ENCODE results near the gene DNAH7. TPM values are rescaled to one million over a fixed set of nuclear protein-coding genes. Genes with fewer than 3 reads are reported as not detected.

The DNAH7 gene
- total RNA-seq, 2 donors from 2014 or later = 1.1 to 1.5 TPM

DNA sequence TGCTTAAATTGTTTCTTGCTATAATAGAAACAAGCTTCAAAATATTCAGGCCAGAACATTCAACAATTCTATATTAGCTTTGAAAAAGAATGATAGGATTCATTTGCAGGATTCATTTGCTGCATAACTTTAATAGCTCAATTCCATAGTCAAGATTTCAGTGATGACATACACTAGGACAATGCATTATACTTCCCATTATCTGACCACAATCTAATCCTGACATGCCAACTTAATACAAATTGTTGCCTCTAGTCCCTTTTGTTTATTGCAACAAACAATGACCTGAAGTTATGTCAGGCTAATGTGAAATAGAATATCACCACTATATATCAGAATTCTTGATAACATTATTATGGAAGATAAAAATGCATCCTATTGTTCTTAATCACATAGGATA is 169.4 kb downstream of the DNAH7 start:
- TF ChIP-seq, protein P1, sequence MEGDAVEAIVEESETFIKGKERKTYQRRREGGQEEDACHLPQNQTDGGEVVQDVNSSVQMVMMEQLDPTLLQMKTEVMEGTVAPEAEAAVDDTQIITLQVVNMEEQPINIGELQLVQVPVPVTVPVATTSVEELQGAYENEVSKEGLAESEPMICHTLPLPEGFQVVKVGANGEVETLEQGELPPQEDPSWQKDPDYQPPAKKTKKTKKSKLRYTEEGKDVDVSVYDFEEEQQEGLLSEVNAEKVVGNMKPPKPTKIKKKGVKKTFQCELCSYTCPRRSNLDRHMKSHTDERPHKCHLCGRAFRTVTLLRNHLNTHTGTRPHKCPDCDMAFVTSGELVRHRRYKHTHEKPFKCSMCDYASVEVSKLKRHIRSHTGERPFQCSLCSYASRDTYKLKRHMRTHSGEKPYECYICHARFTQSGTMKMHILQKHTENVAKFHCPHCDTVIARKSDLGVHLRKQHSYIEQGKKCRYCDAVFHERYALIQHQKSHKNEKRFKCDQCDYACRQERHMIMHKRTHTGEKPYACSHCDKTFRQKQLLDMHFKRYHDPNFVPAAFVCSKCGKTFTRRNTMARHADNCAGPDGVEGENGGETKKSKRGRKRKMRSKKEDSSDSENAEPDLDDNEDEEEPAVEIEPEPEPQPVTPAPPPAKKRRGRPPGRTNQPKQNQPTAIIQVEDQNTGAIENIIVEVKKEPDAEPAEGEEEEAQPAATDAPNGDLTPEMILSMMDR (conservative IDR thresholded peaks at IDR 0.05) = no peak
- H3K27me3 ChIP-seq (ENCODE audit: control insufficient read depth, insufficient read depth, low read length, poor library complexity, severe bottlenecking) = no peaks in the 10 kb centered on the region
- Mint-ChIP-seq H3K36me3 (ENCODE audit: low read depth) (no peaks in the 10 kb centered on the region), H3K9me3 (no peaks in the 10 kb centered on the region), H3K27ac (no peak overlapping the region), H3K27me3 (ENCODE audit: insufficient read depth) (no peaks in the 10 kb centered on the region), H3K4me1 (no peaks in the 10 kb centered on the region), H3K4me3 (no peak overlapping the region)
- no peaks in the 10 kb centered on the region for H3K36me3 ChIP-seq (ENCODE audit: control insufficient read depth, insufficient read depth, low read length)
- H3K9ac ChIP-seq (ENCODE audit: extremely low read depth, low read length, poor library complexity, severe bottlenecking) = no peak overlapping the region
- no peak overlapping the region for H3K27ac ChIP-seq (ENCODE audit: low read depth, low read length)
- no peaks in the 10 kb centered on the region for H3K4me1 ChIP-seq (ENCODE audit: control insufficient read depth, insufficient read depth, low read length)
- no peak for DNase-seq
- H3K4me3 ChIP-seq (ENCODE audit: low read length) = no peak overlapping the region
- H3K9me3 ChIP-seq (ENCODE audit: control insufficient read depth, low read length) = no peaks in the 10 kb centered on the region

DNA sequence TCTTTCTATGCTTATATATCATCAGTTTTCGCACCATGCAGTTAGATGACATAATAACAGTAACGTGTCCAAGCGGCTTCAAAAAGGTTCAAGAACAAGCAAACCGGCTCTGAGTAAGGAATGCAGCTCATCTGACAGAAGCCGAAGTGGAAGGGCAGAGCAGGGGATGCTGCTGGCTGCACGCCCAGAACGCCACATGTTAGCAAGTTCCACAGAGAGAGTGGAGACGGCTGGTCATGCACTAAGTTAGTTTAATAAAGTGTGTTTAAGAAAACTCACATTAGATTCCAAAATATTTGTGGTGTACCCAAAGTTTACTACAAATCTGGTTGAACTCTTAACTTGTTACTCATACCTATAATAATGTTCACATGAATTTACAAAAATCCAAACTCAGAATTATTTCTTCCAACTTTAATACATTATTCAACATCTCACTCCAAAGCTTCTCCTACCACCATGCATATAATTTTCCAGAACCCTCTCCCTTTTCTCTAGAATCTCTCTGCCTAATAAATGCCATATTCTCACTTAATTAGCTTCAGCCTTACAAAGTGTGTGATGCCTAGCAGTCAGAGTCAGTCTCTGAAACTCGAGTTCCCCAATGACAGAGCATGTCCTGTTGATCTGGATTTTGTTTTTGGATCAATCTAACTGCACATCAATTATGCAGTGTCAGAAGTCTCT is 170.0 kb downstream of the DNAH7 start:
- no peak for DNase-seq

DNA sequence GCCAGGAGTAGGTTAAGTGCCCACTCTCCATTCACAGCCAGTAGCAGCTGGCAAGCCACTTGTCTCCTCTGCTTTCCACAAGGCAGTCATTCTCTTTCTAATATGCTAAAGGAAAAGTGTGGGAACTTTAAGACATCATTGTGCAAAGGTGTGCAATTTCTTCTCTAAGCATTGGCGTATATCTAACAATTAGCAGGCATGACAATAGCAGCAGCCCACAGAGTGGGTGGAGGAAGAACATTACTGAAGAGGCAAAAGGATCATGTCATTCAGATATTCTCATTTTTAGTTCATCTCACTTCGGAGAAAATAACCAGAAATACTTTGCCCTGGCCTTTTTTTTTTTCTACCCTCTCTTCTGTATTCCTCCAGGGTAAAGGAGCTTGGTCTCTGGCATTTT is 177.6 kb downstream of the DNAH7 start:
- Mint-ChIP-seq H3K27ac (no peak overlapping the region), H3K27me3 (ENCODE audit: insufficient read depth) (no peaks in the 10 kb centered on the region)
- TF ChIP-seq, protein P1 (conservative IDR thresholded peaks at IDR 0.05) = no peak

More for the DNA sequence above, 170.0 kb downstream of the DNAH7 start:
- H3K27me3 Mint-ChIP-seq (ENCODE audit: insufficient read depth) = no peaks in the 10 kb centered on the region
- Histone ChIP-seq H3K4me1 (ENCODE audit: control insufficient read depth, insufficient read depth, low read length) (no peaks in the 10 kb centered on the region), H3K9ac (ENCODE audit: extremely low read depth, low read length, poor library complexity, severe bottlenecking) (no peak overlapping the region), H3K4me3 (ENCODE audit: low read length) (no peak overlapping the region), H3K27me3 (ENCODE audit: control insufficient read depth, insufficient read depth, low read length, poor library complexity, severe bottlenecking) (no peaks in the 10 kb centered on the region), H3K27ac (ENCODE audit: low read depth, low read length) (no peak overlapping the region), H3K36me3 (ENCODE audit: control insufficient read depth, insufficient read depth, low read length) (no peaks in the 10 kb centered on the region), H3K9me3 (ENCODE audit: control insufficient read depth, low read length) (no peaks in the 10 kb centered on the region)
- TF ChIP-seq, protein P1 (conservative IDR thresholded peaks at IDR 0.05) = no peak
- H3K4me1 Mint-ChIP-seq = no peaks in the 10 kb centered on the region
- 88 to 95% methylated on average over 5 to 9 of the region's 9 CpGs for WGBS, 2 experiments (ENCODE audit: insufficient coverage in 1 of 2, insufficient read length in 1 of 2)
- H3K27ac Mint-ChIP-seq = no peak overlapping the region
- H3K36me3 Mint-ChIP-seq (ENCODE audit: low read depth) = no peaks in the 10 kb centered on the region
- no peak overlapping the region for H3K4me3 Mint-ChIP-seq
- no peaks in the 10 kb centered on the region for H3K9me3 Mint-ChIP-seq

More for the DNA sequence above, 177.6 kb downstream of the DNAH7 start:
- H3K36me3 ChIP-seq (ENCODE audit: control insufficient read depth, insufficient read depth, low read length) = no peaks in the 10 kb centered on the region
- Mint-ChIP-seq H3K36me3 (ENCODE audit: low read depth) (no peaks in the 10 kb centered on the region), H3K4me1 (no peaks in the 10 kb centered on the region), H3K9me3 (no peaks in the 10 kb centered on the region), H3K4me3 (no peak overlapping the region)
- H3K9me3 ChIP-seq (ENCODE audit: control insufficient read depth, low read length) = no peaks in the 10 kb centered on the region
- no peaks in the 10 kb centered on the region for H3K27me3 ChIP-seq (ENCODE audit: control insufficient read depth, insufficient read depth, low read length, poor library complexity, severe bottlenecking)
- no peak for DNase-seq
- H3K4me1 ChIP-seq (ENCODE audit: control insufficient read depth, insufficient read depth, low read length) = no peaks in the 10 kb centered on the region
- 89 to 100% methylated on average over 1 to 2 of the region's 2 CpGs for WGBS, 2 experiments (ENCODE audit: insufficient coverage in 1 of 2, insufficient read length in 1 of 2)
- H3K9ac ChIP-seq (ENCODE audit: extremely low read depth, low read length, poor library complexity, severe bottlenecking) = no peak overlapping the region
- no peak overlapping the region for H3K27ac ChIP-seq (ENCODE audit: low read depth, low read length)
- H3K4me3 ChIP-seq (ENCODE audit: low read length) = no peak overlapping the region

Data from endodermal cell (in vitro differentiated cells).